ENCODE measurements around the gene CYTL1. TPM values are rescaled to one million over a fixed set of nuclear protein-coding genes. Genes with fewer than 3 reads are reported as not detected.
"Not testable (repeated sequence)": the region's sequence is repeated elsewhere in the genome, so short reads cannot be mapped to it uniquely, and the experiment has no call there.

CYTL1 gene
- total RNA-seq, 1 experiment from 2014 or later, result 1.5 TPM

DNA sequence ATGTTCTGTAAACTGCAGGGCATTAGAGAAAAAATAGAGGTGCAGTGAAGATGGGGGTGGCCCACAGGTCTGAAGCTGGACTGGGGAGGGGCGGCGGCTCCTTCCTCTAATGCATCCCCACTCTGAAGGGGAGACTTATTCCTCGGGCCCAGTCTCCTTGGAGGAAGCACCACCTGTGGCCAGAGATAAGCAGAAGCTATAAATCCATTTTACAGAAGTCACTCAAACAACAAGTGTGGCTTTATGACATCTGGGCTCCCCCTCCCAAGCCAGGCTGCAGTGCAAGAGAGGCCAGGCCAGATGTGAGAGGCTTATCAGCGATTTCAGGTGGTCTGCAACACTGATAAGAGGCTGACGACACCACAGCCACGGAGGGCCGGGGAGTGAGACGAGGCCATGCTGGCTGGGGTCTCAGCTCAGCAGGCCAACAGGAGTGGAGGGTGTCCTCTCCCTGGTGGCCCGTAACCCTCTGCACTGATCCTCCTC, 15.8 kb downstream of the CYTL1 start:
- DNase-seq (ENCODE audit: low read depth), result no peak

DNA sequence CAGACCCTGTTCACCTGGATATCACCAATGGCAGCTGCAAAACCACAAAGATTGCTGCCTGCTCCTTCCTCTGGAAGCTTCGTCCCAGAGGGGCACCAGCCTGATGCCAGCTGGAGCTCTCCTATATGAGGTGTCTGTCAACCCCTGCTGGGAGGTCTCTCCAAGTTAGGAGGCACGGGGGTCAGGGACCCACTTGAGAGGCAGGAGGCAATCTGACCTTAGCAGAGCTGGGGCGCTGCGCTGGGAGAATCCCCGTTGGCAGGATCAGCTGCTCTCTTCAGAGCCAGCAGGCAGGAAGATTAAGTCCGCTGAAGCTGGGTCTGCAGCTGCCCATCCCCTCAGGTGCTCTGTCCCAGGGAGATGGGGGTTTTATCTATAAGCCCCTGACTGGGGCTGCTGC, 17.6 kb downstream of the CYTL1 start:
- not testable (repeated sequence) for DNase-seq (ENCODE audit: low read depth)

DNA sequence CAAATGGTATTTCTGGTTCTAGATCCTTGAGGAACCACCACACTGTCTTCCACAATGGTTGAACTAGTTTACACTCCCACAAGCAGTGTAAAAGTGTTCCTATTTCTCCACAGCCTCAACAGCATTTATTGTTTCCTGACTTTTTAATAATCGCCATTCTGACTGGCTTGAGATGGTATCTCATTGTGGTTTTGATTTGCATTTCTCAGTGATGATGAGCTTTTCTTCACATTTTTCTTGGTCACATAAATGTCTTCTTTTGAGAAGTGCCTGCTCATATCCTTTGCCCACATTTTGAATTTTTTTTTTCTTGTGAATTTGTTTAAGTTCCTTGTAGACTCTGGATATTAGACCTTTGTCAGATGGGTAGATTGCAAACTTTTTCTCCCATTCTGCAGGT, 22.3 kb downstream of the CYTL1 start:
- not testable (repeated sequence) for DNase-seq (ENCODE audit: low read depth)

DNA sequence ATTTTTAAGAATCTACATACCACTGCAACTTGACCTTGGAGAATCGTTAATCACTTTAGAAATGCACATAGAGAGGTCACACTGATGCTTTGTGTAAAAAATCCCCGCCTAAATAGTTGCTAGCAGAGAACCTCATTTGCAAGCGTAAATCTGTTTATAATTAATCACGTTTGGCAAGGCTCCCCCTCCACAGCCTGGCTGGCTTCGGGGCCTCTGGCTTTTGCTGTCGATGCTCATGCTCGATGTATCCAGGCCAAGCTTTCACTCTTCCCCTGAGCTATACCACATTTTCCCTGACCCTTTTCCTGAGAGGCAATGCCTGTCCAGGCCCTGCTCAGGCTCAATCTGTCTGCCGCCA, 23.4 kb downstream of the CYTL1 start:
- DNase-seq (ENCODE audit: low read depth), result no peak

DNA sequence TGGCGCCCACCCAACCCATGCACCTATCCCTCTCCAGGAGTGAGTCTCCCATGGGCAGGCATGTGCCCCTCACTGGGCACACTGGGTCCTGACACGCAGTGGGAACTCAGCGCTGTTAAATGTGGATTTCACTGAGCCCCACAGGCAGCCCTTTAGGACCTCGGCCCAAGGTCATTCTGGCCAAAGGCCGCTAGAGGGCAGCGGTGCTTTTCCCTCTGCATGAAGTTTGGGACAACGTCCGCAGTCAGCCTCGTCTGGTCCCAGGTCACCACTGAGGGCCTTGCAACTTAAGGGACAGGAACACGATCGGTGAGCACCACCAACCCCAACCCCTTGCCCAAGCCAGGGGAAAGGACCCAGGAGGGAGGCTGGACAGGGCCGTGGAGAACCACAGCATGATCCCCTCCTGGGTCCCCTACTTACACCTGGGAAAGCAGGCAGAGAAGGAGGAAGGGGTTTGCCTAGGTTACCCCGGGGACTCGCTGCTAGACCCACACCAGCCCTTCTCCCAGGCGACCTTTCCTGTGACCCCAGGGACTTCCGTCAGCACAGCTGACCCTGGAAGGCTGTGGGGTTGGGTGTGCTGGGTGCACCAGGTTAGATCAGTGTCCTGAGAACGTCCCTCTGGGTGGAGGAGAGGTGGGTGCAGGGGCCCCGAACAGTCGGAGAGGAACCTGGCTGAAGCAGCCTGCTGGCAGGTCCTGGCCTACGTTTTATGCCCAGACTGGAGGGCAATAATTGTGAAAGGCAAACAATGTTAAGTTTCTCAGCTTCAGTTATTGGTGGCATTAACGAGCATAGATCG, 24.0 kb downstream of the CYTL1 start:
- DNase-seq (ENCODE audit: low read depth), result peak; percentile 53

DNA sequence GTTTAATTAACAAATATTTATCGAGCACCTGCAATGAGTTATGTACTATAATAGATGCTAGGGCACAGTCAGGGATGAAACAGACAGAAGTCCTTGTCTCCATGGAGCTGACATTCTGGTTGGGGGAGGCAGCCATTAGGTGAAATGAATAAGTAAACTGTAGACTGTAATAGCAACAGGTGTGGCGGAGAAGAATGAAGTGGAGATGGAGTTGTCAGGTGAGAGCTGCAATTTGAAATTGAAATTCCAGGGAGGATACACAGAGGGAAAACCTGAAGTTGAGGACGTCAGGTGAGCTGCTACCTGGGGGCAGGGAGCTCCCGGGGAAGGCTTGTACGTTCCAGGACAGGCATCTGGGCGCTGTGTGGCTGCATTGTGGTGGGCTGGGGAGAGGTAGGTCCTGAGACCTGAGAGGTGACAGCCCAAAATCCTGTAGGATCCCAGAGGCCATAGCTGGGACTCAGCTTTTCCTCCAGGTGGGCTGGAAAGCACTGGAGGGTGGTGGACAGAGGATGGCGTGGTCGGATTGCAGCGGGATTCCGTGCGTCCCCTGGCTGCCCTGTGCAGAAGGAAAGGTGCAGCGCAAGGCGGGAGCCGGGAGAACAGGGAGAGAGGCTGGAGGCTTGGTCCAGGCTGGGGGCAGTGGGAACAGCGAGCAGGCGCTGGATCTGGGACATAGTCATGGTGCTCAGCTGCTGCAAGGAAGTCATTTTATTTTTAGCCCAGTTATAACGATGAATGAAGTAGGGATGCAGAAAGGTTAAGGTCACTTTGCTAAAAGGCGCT, 24.8 kb downstream of the CYTL1 start:
- no peak for DNase-seq (ENCODE audit: low read depth)

DNA sequence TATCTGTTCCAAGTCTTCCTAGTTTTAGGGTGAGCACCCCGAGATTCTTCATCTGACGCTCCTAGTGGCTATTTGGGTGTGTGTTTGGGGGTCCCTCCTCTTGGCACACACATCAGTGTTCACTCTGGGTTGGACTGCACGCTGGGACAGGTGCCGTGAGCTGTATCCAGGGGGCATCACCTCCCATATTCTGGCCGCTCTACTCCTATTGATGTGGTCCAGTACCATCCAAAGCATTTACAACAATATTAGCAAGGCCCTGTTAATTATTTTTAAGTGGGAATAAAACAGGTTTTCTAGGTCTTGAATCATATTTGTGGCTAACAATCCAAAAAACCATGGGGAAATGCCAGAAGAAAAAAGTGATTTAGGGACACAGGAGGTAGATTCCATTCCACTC, 26.4 kb downstream of the CYTL1 start:
- DNase-seq (ENCODE audit: low read depth), result no peak

DNA sequence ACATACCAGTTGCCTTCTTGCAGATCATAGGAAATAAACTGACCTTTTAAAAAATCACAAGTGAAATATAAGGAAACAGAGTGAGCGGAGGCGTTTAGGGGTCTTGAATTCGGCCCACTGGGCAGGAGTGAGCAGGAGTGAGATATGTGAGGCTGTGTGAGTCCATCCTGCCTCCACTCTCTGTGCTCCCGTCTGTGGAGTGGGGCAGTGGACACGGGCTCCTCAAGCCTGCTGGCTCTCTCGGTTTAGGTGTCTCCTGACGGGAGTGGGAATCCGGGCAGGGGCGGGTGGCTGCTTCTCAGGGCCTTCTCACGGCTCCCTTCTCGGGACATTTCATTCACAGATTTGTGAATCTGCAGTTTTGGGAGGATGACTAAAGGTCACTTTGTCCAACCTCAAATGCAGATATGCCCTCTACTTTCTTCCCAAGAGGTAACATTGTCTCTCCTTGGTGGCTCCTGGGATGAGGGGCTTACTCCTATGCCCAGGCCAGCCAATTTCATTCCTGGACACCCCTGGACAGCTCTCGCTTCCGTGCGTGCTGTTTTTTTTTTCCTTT, 27.6 kb downstream of the CYTL1 start:
- no peak for DNase-seq (ENCODE audit: low read depth)

DNA sequence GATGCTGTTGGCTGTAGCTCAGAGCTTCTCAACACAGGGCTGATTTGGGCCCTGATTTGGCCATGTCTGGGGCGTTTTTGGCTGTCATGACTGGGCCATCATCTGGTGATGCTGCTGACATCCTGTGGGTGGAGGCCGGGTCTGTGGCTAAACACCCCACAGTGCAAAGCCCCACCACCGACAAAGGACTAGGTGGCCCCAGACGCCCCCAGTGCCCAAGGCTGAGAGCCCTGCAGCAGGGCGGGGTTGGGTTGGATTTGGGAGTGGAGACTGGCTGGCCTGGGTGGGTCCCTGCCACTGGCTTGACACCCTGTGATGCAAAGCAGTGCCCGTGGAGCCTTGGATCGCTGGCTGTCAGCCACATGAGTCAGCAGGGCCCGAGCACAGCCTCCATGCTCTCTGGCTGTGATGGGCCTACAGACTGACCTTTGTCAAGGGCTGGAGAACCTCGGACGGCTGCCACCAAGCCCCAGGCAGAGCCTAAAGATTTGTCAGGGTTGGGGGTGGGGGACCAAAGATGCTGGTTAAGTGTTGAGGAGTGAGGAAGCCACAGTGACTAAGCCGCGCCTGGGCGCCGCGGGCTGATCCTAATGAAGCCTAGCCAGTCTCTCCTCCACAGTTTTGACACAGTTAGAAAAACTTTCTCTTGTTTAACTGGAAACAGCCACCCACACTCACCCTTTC, 28.3 kb downstream of the CYTL1 start:
- DNase-seq (ENCODE audit: low read depth), result peak; percentile 91

DNA sequence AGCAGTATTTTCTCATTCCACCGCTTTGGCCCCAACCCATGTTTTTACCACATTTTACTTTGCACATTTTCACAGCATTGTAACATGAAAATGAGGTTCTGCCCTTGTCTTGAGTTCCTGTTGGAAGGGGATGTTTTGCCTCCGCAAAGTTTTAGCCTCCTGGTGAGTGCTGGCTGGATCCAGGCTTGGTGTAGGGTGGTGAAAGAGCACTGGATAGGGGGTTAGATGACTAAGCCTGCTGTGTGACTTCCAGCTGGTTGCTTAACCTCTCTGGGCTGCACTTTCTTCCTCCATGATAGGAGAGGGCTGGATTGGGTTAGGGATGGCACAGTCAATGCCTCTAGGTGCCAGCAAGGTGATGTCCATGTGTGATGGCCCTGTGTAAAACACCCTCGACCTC, 28.9 kb downstream of the CYTL1 start:
- DNase-seq (ENCODE audit: low read depth), result no peak

DNA sequence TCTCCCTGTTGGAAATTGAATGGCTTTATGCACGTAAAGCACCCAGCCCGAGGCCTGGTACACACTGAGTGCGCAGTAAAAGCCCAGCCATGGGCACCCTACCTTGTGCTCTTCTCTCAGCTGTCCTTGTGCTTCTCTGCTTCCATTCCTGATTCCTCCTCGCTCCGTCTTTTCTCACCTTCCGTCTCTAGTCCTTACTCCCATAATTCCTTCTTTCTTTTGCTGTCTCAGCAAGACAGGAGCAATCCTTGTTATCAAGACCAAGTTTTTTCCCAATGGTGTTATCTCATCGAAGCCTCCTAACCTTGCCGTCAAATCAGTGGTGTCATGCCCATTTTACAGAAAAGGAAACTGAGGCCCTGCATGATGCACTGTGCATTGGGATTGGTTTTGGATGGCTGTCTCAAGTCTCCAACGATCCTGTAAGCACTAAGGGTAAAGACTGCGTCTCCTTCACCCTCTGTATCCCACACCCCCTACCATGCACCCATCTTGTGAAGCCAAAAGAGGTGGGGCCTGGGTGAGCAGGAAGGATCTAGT, 30.1 kb downstream of the CYTL1 start:
- DNase-seq (ENCODE audit: low read depth), result no peak

DNA sequence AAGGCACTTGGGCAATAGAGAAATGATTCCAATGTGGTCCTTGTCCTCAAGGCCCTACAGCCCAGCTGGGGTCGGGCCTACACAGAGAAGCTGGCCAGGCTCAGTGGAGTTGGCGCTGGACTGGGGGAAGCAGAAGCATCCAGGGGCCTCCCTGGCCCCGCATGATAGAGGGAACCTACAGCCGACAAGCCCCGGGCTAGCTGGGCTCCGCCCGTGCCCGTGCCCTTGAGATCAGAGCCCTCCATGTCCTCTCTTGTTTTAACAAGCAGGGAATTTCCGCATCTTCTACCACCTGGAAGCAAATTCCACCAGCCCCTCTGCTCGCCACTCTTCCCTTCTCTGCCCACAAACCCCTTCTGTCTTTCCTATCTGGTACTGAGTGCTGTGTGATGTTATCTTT, 31.6 kb downstream of the CYTL1 start:
- DNase-seq (ENCODE audit: low read depth), result no peak

DNA sequence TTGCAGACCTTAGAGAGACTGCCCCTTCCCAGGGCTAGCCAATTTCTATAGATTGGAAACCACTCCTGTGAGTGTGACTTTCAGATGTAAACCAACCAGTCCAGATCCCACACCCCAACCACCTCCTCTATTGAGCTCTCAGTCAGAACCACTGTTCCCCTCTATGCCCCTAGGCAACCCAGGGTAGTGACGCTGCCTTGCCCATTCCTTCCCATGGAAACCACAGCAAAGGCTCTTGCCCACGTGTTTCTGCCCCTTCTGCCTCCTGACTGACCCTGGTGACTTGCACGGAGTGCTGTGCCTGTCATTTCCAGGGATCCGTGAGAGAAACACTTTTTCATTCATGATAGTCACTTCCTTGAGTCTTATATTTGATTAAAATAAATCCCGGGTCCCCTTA, 32.4 kb downstream of the CYTL1 start:
- DNase-seq (ENCODE audit: low read depth), result no peak

DNA sequence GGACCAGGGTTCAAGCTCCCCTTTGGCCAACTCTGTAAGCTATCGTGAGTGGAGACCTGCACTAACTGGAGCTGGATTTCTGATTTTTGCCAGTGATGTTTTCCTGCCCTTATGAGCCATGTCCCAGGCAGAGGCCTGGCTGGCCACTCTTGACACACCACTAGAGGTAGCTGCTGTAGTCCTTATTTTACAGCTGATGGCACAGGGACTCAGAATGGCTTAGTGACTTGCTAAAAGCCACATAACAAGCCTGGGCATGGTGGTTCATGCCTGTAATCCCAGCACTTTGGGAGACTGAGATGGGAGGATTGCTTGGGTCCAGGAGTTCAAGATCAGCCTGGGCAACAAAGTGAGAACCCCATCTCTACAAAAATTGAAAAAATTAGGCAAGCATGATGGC, 33.4 kb downstream of the CYTL1 start:
- no peak for DNase-seq (ENCODE audit: low read depth)

DNA sequence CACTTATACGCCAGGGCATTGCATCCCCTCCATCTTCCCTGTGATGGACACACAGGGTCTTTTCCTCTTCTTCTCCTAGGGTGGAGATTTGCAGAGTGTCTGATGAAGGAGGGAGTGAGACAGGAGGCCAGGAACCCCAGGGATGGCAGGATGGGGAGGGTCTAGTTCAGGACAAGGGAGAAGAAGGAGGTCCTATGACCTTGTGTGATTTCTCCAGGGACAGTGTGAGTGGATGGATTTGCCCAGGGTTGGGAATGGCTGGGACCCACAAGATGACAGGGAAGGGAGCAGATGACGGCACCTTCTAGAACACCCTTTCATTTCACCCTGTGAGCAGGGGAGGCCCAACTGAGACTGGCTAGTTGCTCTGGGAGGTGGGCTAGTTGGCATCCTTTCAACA, 34.2 kb downstream of the CYTL1 start:
- no peak for DNase-seq (ENCODE audit: low read depth)

DNA sequence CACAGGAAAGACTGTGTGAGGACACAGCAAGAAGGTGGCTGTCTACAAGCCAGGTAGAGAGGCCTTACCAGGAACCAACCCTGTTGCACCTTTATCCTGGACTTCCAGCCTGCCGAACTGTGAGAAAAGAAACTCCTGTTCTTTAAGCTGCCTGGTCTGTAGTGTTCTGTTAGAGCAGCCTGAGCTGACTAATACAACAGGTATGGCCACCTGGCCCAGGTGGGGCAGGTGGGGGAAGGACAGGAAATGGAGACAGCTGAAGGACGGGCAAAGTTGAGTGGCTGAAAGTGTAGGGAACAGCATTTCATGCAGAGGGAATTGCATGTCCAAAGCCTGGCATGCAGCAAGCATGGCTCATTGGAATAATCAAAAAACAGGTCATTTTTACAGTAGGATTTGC, 35.1 kb downstream of the CYTL1 start:
- no peak for DNase-seq (ENCODE audit: low read depth)

DNA sequence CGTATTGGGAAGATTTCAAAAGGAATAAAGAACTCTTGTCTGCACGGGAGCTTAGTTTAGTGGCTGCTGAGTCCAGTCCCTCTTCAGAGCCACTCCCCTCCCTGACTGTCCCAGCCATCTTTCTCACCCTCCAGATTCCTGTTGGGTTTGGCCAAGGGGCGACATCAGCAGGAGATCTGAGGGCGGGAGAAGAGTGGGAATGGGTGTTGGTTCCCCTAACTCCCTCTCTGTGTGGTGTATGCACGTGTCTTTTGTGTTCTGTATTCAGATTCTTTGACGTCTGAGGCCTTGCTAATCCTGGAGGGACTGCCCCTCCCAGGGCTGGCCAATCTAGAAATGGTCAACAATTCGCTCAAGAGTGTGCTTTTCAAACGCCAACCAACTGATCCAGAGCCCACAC, 37.4 kb downstream of the CYTL1 start:
- DNase-seq (ENCODE audit: low read depth), result no peak

DNA sequence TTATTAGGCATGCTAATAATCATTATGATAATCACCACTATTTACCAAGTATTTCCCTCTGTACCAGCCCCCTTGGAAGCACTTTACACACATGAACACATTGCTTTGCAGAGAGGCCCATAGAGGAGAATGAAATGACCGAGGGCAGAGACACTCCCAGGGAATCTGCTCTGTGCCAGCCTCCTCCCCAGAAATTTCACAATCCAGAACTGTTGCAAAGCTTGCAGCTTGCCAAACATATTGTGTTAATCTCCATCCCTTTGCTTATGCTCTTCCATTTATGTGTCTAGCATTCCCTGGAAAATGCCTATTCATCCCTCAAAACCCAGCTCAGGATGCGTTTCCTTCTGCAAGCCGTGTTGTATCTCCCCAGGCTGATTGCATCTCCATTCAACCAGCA, 37.8 kb downstream of the CYTL1 start:
- no peak for DNase-seq (ENCODE audit: low read depth)

DNA sequence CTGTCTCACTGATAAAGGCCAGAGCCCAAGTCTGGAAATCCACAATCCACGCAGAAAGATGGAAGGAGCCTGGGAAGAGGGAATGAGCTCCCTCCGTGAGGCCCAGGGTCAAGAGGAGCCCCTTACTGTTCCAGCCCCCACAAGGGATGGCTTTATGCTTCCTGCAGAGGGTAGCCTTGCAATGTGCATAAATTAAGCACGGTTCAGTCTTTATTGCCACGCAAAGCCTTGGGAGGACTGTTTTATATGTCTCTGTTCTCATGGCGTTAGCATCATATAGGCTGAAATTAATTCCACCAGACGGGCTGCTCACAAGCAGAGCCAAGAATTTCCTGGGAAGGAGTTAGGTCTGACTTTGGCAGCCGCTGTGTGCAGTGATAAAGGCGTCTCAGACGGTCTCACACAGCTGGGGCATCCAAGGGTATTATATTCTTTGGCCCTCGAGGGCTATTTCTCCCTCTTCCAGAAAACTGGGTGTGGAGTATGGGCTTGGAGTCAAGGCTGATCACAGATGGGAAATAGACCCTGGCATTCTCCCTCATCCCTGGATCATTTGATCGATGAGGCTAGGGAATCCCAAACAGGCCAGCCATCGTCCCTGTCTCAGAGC, 38.5 kb downstream of the CYTL1 start:
- DNase-seq (ENCODE audit: low read depth), result no peak

DNA sequence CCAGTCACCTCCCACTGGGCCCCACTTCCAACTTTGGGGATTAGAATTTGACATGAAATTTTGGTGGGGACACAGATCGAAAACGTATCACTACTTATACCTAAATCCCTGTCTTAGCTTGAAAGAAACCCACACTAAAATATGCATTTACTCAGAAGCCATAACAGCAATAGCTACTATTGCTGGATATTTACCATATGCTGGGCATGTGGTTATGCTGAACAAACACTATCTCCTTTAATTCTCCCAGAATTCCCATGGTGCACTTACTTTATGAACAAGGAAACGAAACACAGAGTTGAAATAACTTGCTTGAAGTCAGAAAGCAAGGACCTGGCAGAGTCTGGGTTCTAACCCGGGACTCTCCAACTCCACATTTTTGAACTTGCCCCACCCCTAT, 39.3 kb downstream of the CYTL1 start:
- no peak for DNase-seq (ENCODE audit: low read depth)

DNA sequence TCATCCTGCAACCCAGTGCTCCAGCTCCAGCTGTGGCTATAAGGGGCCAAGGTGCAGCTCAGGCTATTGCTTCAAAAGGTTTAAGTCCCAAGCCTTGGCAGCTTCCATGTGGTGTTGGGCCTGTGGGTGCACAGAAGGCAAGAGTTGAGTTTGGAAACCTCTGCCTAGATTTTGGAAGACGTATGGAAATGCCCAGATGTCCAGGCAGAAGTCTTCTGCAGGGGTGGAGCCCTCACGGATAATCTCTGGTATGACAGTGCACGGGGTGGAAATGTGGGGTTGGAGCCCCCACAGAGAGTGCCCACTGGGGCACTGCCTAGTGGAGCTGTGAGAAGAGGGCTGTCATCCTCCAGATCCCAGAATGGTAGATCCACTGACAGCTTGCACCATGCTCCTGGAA, 44.5 kb downstream of the CYTL1 start:
- DNase-seq (ENCODE audit: low read depth), result no peak
